Stomach (tissue), 4 donors: Measurements from ENCODE around the gene ARHGEF4.

Experiments used
- CTCF ChIP-seq, 7 experiments: fragments of 450-650 bp in 4 of 7; fragments of 200-600 bp in 3 of 7; sonication (generic) in 3 of 7; IDR thresholded peaks; one replicate each; pipeline ENCODE4 v1.5.1; 2016 to 2019; ENCODE audit warnings: antibody characterized with exemption in 7 of 7, control low read depth in 2 of 7, mild to moderate bottlenecking in 1 of 7
- EP300 ChIP-seq: sonication (generic); formaldehyde crosslinking; IDR thresholded peaks from one replicate; pipeline ENCODE4 v1.6.1; 2017; ENCODE audit warnings: antibody characterized with exemption
- POLR2A ChIP-seq, 4 donors: fragments of 450-650 bp; IDR thresholded peaks; one replicate each; pipeline ENCODE4 v1.6.1; 2016; ENCODE audit warnings: antibody characterized with exemption in 4 of 4, control low read depth in 2 of 4, mild to moderate bottlenecking in 1 of 4, moderate library complexity in 1 of 4
- POLR2AphosphoS5 ChIP-seq, 3 donors: sonication (generic); formaldehyde crosslinking; IDR thresholded peaks; one replicate each; pipeline ENCODE4 v1.6.1; 2016; ENCODE audit warnings: antibody characterized with exemption in 3 of 3

- TF ChIP-seq EP300 = no peak
- TF ChIP-seq CTCF (IDR thresholded peaks at IDR 0.05) = no peak
- TF ChIP-seq POLR2A (IDR thresholded peaks at IDR 0.05) = no peak
- no peak for TF ChIP-seq POLR2AphosphoS5 (IDR thresholded peaks at IDR 0.05)
Measured at GRCh38 chr2:130853391-130853790, 16.7 kb downstream of the ARHGEF4 start.
